Measurements from ENCODE around the gene RRP15.

Gene RRP15

GRCh38 chr1:218384581-218384993 lies 99.5 kb downstream of the RRP15 start:
- peak; percentile 86 for DNase-seq (ENCODE audit: low spot score)

More at GRCh38 chr1:218384581-218384993, 99.5 kb downstream of the RRP15 start:
- peak; percentile 93 for FAIRE-seq
